PC-3 (cell line): Measurements from ENCODE around the gene CYP2C18. TPM values are rescaled to one million over a fixed set of nuclear protein-coding genes. Genes with fewer than 3 reads are reported as not detected.

Experiments used
- ATAC-seq: fragments of 200-7000 bp; cut with Tn5 transposase; 2 replicates; pipeline ENCODE4 v1.9.1; 2020; ENCODE audit warnings: mild to moderate bottlenecking, moderate library complexity
- BruUV-seq: library from RNA; stranded (reverse); fragments of 400-500 nt; replicated peaks from 2 replicates; lab custom pipeline; 2021; lab: Mats Ljungman, UMichigan
- CTCF ChIA-PET: fragments of 300-600 bp; sonication (Branson Sonifier 250); formaldehyde crosslinking; loops from one replicate; lab custom pipeline; 2022; ENCODE audit warnings: antibody characterized with exemption; lab: Charles Lee
- POLR2A ChIA-PET: fragments of 300-600 bp; sonication (Branson Sonifier 250); formaldehyde crosslinking; loops from one replicate; lab custom pipeline; 2022; ENCODE audit warnings: antibody characterized with exemption; ENCODE audit not compliant: unreplicated experiment; lab: Charles Lee
- DNase-seq: peaks from one replicate; pipeline ENCODE4 v3.0.0-alpha.2; 2015
- H2AFZ ChIP-seq: fragments of 300-600 bp; sonication (generic); 2 replicates; pipeline ENCODE4 v1.6.0; 2016; ENCODE audit warnings: antibody characterized with exemption, low read length
- H3F3A ChIP-seq: fragments of 300-600 bp; sonication (generic); one replicate; pipeline ENCODE4 v1.6.0; 2017; ENCODE audit warnings: antibody characterized with exemption, low read length, control low read depth, mild to moderate bottlenecking; ENCODE audit not compliant: unreplicated experiment
- H3K27ac ChIP-seq: fragments of 300-600 bp; sonication (generic); 2 replicates; pipeline ENCODE4 v1.5.1; 2016; ENCODE audit warnings: mild to moderate bottlenecking, low read length
- H3K27me3 ChIP-seq: fragments of 300-600 bp; sonication (generic); 2 replicates; pipeline ENCODE4 v1.6.1; 2016; ENCODE audit warnings: low read length, mixed read lengths
- H3K36me3 ChIP-seq: fragments of 300-600 bp; sonication (generic); 2 replicates; pipeline ENCODE4 v1.6.1; 2016; ENCODE audit warnings: low read depth, mixed run types, low read length, mixed read lengths
- H3K4me1 ChIP-seq: fragments of 300-600 bp; sonication (generic); 2 replicates; pipeline ENCODE4 v1.5.1; 2016; ENCODE audit warnings: low read length; ENCODE audit not compliant: insufficient read depth
- H3K4me2 ChIP-seq: fragments of 300-600 bp; sonication (generic); 2 replicates; pipeline ENCODE4 v1.6.0; 2016; ENCODE audit warnings: low read length
- H3K4me3 ChIP-seq: fragments of 300-600 bp; sonication (generic); 2 replicates; pipeline ENCODE4 v1.5.1; 2016; ENCODE audit warnings: mild to moderate bottlenecking, low read length, mixed read lengths
- H3K79me2 ChIP-seq: fragments of 300-600 bp; sonication (generic); 2 replicates; pipeline ENCODE4 v1.6.1; 2017; ENCODE audit warnings: low read length, mixed read lengths
- H3K9ac ChIP-seq: fragments of 300-600 bp; sonication (generic); 2 replicates; pipeline ENCODE4 v1.6.0; 2016; ENCODE audit warnings: mild to moderate bottlenecking, low read length
- H3K9me2 ChIP-seq: fragments of 300-600 bp; sonication (generic); replicated peaks from 2 replicates; pipeline ENCODE4 v1.6.1; 2016; ENCODE audit warnings: mixed run types, low read length, mixed read lengths
- H3K9me3 ChIP-seq: fragments of 300-600 bp; sonication (generic); 2 replicates; pipeline ENCODE4 v1.6.1; 2016; ENCODE audit warnings: low read length, mixed read lengths
- H4K20me1 ChIP-seq: fragments of 300-600 bp; sonication (generic); 2 replicates; pipeline ENCODE4 v1.6.1; 2016; ENCODE audit warnings: low read length, mixed read lengths
- EZH2 ChIP-seq: fragments of 300-600 bp; sonication (generic); IDR thresholded peaks from one replicate; pipeline ENCODE4 v1.6.1; 2017; ENCODE audit warnings: antibody characterized with exemption, mild to moderate bottlenecking, low read length; ENCODE audit not compliant: unreplicated experiment
- EZH2phosphoT487 ChIP-seq: fragments of 300-600 bp; sonication (generic); IDR thresholded peaks from 2 replicates; pipeline ENCODE4 v1.6.1; 2018; ENCODE audit warnings: mild to moderate bottlenecking, antibody characterized with exemption, low read length, borderline replicate concordance
- intact Hi-C: fragments of 100-400 bp; cut with micrococcal nuclease; formaldehyde crosslinking; loops from 2 replicates; pipeline ENCODE4 v1.9.0; 2023
- total RNA-seq: library from RNA; depleted of rRNA; stranded (reverse); fragments of >200 nt; gene quantifications from 2 replicates; pipeline ENCODE4 v1.2.3, GENCODE V29; 2014
- TF ChIP-seq, protein P1 (sequence below): fragments of 300-600 bp; sonication (generic); conservative IDR thresholded peaks from 2 replicates; pipeline ENCODE4 v1.5.1; 2017; ENCODE audit warnings: antibody characterized with exemption, low read depth, mild to moderate bottlenecking, low read length

Gene CYP2C18
- total RNA-seq, 1 experiment from 2014 or later: not detected

DNA sequence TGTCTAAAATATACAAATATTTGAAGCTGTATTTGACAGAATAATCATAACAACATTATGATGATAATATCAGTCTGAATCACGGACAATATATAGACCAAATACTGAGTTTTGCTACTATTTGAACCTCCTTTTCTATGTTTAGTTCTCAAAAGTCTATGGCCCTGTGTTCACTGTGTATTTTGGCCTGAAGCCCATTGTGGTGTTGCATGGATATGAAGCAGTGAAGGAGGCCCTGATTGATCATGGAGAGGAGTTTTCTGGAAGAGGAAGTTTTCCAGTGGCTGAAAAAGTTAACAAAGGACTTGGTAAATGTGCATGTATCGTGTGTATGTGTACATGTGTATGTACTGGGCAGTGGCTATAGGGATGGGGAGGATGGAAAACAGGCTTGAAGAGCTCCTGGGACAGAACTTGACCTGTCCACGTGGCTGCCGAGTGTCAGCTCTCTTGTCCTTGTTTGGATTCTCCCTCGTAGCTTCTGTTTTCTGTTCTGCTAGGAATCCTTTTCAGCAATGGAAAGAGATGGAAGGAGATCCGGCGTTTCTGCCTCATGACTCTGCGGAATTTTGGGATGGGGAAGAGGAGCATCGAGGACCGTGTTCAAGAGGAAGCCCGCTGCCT lies 4.2 kb downstream of the CYP2C18 start:
- intact Hi-C loops: no loop called here
- no peak for DNase-seq
- Histone ChIP-seq H2AFZ (no peak overlapping the region), H3K4me2 (no peak overlapping the region), H3K4me1 (no peaks in the 10 kb centered on the region), H3K9ac (no peak overlapping the region), H3K4me3 (no peak overlapping the region), H3K27me3 (no peaks in the 10 kb centered on the region), H3F3A (no peaks in the 10 kb centered on the region), H4K20me1 (no peaks in the 10 kb centered on the region), H3K27ac (no peak overlapping the region), H3K9me3 (no peaks in the 10 kb centered on the region), H3K79me2 (no peaks in the 10 kb centered on the region), H3K9me2 (no peaks in the 10 kb centered on the region), H3K36me3 (no peaks in the 10 kb centered on the region)
- BruUV-seq: no TSS peak
- ATAC-seq: no peak
- ChIA-PET POLR2A (interaction anchor here (0.7 kb wide), 1 partner anchor 494 kb away, joined by 3 read pairs; no protein-coding TSS in a partner anchor), CTCF (no interaction called here)
- TF ChIP-seq EZH2phosphoT487 (no peak), EZH2 (no peak)
- TF ChIP-seq, protein P1, sequence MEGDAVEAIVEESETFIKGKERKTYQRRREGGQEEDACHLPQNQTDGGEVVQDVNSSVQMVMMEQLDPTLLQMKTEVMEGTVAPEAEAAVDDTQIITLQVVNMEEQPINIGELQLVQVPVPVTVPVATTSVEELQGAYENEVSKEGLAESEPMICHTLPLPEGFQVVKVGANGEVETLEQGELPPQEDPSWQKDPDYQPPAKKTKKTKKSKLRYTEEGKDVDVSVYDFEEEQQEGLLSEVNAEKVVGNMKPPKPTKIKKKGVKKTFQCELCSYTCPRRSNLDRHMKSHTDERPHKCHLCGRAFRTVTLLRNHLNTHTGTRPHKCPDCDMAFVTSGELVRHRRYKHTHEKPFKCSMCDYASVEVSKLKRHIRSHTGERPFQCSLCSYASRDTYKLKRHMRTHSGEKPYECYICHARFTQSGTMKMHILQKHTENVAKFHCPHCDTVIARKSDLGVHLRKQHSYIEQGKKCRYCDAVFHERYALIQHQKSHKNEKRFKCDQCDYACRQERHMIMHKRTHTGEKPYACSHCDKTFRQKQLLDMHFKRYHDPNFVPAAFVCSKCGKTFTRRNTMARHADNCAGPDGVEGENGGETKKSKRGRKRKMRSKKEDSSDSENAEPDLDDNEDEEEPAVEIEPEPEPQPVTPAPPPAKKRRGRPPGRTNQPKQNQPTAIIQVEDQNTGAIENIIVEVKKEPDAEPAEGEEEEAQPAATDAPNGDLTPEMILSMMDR: no peak

DNA sequence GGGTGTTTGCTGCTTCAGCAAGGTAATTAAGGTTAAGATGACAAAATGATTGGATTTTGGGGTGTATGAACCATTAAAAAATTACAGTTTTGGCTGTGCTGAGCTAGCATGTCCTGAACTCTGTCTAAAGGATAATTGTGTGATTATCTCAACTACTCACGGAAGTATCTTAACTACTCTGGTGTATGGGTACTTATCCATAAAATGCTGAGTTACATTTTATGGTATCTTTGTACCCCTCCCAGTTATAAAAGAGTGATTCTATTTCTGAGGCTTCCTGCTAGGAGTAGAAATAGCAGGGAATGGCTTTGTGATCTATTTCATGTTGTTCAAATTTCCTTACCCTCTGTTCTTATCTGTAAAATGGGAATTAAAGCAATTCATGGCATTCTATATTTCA lies 22.6 kb downstream of the CYP2C18 start:
- no TSS peak for BruUV-seq
- no peak for DNase-seq
- POLR2A ChIA-PET: no interaction called here
- Histone ChIP-seq H2AFZ (no peak overlapping the region), H3K9ac (no peak overlapping the region), H4K20me1 (no peaks in the 10 kb centered on the region), H3K4me1 (no peaks in the 10 kb centered on the region), H3K9me3 (no peaks in the 10 kb centered on the region), H3K4me2 (no peak overlapping the region), H3K27me3 (no peaks in the 10 kb centered on the region), H3K9me2 (no peaks in the 10 kb centered on the region), H3K36me3 (no peaks in the 10 kb centered on the region), H3K79me2 (no peaks in the 10 kb centered on the region), H3K4me3 (no peak overlapping the region), H3K27ac (no peak overlapping the region), H3F3A (no peaks in the 10 kb centered on the region)
- no peak for ATAC-seq
- no peak for TF ChIP-seq EZH2
- TF ChIP-seq, protein P1: no peak
- no peak for TF ChIP-seq EZH2phosphoT487
- intact Hi-C loops: no loop called here
- CTCF ChIA-PET: no interaction called here

DNA sequence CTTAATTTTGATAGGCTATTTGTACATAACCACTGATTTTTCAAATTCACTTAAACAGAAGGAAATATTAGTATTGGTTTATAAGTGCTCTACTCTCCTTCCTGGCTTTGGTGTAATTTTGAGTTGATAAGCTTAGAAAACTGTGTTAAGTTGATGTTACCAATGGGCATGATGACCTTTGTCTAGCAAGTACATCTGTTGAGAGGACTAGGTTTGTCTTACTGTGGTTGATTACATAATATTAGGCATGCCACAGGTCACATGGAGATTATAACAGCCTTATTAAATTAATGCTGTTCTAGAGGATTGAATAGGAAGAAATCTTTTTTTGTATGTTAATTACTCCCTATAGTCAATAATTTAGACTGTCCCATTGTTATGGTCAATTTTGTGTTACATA lies 27.0 kb downstream of the CYP2C18 start:
- Histone ChIP-seq H3K9me2 (no peaks in the 10 kb centered on the region), H3K9me3 (no peaks in the 10 kb centered on the region), H3K4me1 (no peaks in the 10 kb centered on the region), H3F3A (no peaks in the 10 kb centered on the region), H3K9ac (no peak overlapping the region), H3K4me3 (no peak overlapping the region), H3K4me2 (no peak overlapping the region), H3K79me2 (no peaks in the 10 kb centered on the region), H4K20me1 (no peaks in the 10 kb centered on the region), H2AFZ (no peak overlapping the region), H3K36me3 (no peaks in the 10 kb centered on the region), H3K27ac (no peak overlapping the region), H3K27me3 (no peaks in the 10 kb centered on the region)
- intact Hi-C loops: no loop called here
- POLR2A ChIA-PET: no interaction called here
- BruUV-seq: no TSS peak
- DNase-seq (no peak), ATAC-seq (no peak)
- TF ChIP-seq EZH2 (no peak), EZH2phosphoT487 (no peak)
- TF ChIP-seq, protein P1: no peak
- CTCF ChIA-PET: no interaction called here
